ENCODE data around the gene KIF26A.

Gene KIF26A

DNA sequence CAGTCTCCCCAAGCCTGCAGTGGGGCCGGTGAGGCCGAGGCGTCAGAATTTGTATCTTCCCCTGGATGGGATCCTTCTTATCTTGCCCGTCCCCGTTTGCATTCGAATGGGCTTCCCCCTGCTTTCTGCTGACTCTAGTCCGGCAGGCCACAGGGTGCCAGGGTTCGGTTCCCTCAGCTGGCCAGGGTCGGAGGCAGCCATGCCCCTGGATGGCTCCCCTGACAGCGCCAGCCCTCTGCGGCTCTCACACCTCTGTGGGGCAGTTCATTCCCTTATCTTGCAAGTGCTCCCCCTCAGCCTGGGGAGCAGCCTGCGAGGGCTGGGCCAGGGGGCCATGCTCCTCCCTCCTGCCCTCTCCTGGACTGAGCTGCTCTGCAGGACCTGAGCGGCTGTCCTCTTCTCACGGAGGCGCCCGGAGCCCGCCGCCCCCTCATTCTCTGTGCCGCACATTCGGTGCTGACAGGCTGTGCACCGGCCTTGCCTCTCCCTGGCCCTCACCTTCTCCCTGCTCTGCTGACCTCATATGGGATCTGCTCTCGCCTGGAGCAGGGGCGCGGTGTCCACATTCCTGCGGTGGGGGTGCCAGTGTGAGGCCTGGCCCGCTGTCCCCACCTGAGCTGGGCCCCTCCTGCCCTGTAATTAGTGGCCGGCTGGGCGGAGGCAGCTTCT, 32.8 kb downstream of the KIF26A start:
- TF ChIP-seq, protein P1, sequence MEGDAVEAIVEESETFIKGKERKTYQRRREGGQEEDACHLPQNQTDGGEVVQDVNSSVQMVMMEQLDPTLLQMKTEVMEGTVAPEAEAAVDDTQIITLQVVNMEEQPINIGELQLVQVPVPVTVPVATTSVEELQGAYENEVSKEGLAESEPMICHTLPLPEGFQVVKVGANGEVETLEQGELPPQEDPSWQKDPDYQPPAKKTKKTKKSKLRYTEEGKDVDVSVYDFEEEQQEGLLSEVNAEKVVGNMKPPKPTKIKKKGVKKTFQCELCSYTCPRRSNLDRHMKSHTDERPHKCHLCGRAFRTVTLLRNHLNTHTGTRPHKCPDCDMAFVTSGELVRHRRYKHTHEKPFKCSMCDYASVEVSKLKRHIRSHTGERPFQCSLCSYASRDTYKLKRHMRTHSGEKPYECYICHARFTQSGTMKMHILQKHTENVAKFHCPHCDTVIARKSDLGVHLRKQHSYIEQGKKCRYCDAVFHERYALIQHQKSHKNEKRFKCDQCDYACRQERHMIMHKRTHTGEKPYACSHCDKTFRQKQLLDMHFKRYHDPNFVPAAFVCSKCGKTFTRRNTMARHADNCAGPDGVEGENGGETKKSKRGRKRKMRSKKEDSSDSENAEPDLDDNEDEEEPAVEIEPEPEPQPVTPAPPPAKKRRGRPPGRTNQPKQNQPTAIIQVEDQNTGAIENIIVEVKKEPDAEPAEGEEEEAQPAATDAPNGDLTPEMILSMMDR (conservative IDR thresholded peaks at IDR 0.05; ENCODE audit: low read depth, low read length): no peak
- no peak for DNase-seq (ENCODE audit: low read depth)
- H3K4me3 ChIP-seq (ENCODE audit: low read depth, low read length): no peak overlapping the region

DNA sequence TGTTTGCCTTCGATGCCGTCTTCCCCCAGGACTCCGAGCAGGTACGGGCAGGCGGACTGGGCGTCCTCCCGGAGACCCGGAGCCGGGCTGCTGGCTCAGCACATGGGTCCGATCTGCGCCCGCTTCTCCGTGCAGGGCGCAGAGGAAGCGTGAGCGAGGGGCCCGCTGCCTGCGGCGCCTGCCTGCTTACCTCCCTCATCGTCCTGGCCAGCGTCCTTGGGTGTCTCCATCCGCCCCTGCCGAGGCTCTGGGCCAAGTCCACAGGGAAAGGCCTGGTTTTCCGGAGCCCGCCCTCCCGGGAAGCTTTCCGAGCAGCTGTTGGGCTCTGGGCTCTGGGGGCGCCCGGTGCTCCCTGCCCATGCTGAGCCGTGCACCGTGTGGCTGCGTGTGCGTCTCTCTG, 33.5 kb downstream of the KIF26A start:
- H3K4me3 ChIP-seq (ENCODE audit: low read depth, low read length): no peak overlapping the region
- no peak for DNase-seq (ENCODE audit: low read depth)
- TF ChIP-seq, protein P1 (conservative IDR thresholded peaks at IDR 0.05; ENCODE audit: low read depth, low read length): no peak

DNA sequence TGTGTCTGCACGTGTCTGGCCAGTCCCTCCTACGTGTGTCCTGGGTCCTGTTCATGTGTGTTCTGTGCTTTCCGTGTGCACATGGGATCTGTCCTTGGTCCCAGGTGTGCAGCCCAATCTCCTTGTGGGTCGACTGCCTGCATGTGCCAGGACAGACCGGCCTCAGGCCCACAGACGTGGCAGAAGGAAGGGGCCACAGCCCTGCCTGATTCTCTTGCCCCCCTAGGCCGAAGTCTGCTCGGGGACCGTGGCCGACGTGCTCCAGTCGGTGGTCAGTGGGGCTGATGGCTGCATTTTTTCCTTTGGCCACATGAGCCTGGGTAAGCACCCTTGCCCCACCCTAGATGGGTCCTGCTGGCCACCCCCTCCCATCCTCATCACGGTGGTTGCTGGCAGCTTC, 34.0 kb downstream of the KIF26A start:
- no peak for DNase-seq (ENCODE audit: low read depth)
- TF ChIP-seq, protein P1 (conservative IDR thresholded peaks at IDR 0.05; ENCODE audit: low read depth, low read length): no peak
- no peak overlapping the region for H3K4me3 ChIP-seq (ENCODE audit: low read depth, low read length)

DNA sequence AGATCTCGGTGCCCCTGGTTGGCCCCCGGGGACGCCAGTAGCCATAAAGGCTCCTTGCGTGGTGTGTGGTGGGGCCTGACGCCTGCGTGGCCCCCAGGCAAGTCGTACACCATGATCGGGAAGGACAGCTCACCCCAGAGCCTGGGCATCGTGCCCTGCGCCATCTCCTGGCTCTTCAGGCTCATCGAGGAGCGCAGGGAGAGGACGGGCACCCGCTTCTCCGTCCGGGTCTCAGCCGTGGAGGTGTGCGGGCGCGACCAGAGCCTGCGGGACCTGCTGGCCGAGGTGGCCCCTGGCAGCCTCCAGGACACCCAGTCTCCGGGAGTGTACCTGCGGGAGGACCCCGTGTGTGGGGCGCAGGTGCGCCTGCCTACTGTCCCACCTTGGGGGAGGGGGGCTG, 34.5 kb downstream of the KIF26A start:
- TF ChIP-seq, protein P1 (conservative IDR thresholded peaks at IDR 0.05; ENCODE audit: low read depth, low read length): no peak
- no peak for DNase-seq (ENCODE audit: low read depth)
- no peak overlapping the region for H3K4me3 ChIP-seq (ENCODE audit: low read depth, low read length)

DNA sequence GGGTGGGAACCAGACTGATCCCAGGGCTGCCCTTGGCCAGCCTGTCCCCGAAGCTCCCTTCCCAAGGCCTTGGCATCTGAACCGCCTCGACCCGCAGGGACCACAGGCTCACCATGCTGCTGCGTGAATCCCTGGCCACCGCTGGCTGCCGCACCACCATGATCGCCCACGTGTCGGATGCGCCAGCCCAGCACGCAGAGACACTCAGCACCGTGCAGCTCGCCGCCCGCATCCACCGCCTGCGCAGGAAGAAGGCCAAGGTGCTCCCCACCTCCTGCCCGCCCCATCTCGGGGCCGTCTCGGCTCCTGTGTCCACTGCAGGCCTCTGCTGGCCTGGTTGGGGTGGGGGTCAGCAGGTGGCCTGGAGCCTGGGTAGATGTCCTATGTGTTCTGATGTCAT, 35.7 kb downstream of the KIF26A start:
- no peak for DNase-seq (ENCODE audit: low read depth)
- TF ChIP-seq, protein P1 (conservative IDR thresholded peaks at IDR 0.05; ENCODE audit: low read depth, low read length): no peak
- H3K4me3 ChIP-seq (ENCODE audit: low read depth, low read length): no peak overlapping the region

DNA sequence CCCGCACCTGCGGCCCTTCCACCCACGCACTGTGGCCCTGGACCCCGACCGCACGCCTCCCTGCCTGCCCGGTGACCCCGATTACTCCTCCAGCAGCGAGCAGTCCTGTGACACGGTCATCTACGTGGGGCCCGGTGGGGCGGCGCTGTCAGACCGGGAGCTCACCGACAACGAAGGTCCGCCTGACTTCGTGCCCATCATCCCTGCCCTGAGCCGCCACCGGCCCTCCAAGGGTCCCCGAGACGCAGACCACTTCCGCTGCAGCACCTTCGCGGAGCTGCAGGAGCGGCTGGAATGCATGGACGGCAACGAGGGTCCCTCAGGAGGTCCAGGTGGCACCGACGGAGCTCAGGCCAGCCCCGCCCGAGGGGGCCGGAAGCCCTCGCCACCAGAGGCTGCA, 36.7 kb downstream of the KIF26A start:
- TF ChIP-seq, protein P1 (conservative IDR thresholded peaks at IDR 0.05; ENCODE audit: low read depth, low read length): no peak
- H3K4me3 ChIP-seq (ENCODE audit: low read depth, low read length): no peak overlapping the region
- DNase-seq (ENCODE audit: low read depth): no peak

DNA sequence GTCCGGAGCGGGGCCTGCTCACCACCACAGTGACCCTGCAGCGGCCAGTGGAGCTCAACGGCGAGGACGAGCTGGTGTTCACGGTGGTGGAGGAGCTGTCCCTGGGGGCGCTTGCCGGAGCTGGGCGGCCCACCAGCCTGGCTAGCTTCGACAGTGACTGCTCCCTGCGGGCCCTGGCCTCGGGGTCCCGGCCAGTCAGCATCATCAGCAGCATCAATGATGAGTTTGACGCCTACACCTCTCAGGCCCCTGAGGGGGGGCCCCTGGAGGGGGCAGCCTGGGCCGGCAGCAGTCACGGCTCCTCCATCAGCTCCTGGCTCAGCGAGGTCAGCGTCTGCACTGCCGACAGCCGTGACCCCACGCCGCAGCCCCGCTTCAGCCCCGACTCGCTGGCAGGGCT, 37.4 kb downstream of the KIF26A start:
- TF ChIP-seq, protein P1 (conservative IDR thresholded peaks at IDR 0.05; ENCODE audit: low read depth, low read length): no peak
- no peak overlapping the region for H3K4me3 ChIP-seq (ENCODE audit: low read depth, low read length)
- no peak for DNase-seq (ENCODE audit: low read depth)

All from choroid plexus epithelial cell (primary cell).